Measurements from ENCODE around the gene TTYH1.

- TF ChIP-seq SIRT6 (IDR thresholded peaks at IDR 0.05; ENCODE audit: low read depth, low read length) (no peak), DIDO1 (tag; IDR thresholded peaks at IDR 0.05; ENCODE audit: low read depth) (no peak), ZNF146 (CRISPR knock-in tag; IDR thresholded peaks at IDR 0.05; ENCODE audit: unreplicated experiment) (no peak), TRIM28 (IDR thresholded peaks at IDR 0.05) (no peak), RERE (CRISPR knock-in tag; IDR thresholded peaks at IDR 0.05; ENCODE audit: borderline replicate concordance) (no peak)
These were observed 5.9 kb downstream of the TTYH1 start for GRCh38 chr19:54421169-54421516.

All from K562 (cell line).